ENCODE measurements around the gene RHOXF2B.
"Not testable (repeated sequence)": the region's sequence is repeated elsewhere in the genome, so short reads cannot be mapped to it uniquely, and the experiment has no call there.

Gene RHOXF2B

GRCh38 chrX:120077590-120077989 is at the start of gene RHOXF2B:
RHOXF2B (minus strand) TSS chrX:120077690; CDS start chrX:120077552, 138 bp downstream.
- not testable (repeated sequence) for FAIRE-seq

- FAIRE-seq: no peak
Observed at GRCh38 chrX:120125444-120125843, 48.0 kb upstream of the RHOXF2B start.

GRCh38 chrX:120120223-120120622 is 42.7 kb upstream of the RHOXF2B start:
- no peak for FAIRE-seq

GRCh38 chrX:120115438-120115963 is 38.0 kb upstream of the RHOXF2B start, which contains the start of gene RHOXF1:
RHOXF1 (minus strand) TSS chrX:120115913; CDS start chrX:120115862, 51 bp downstream.
- no peak for FAIRE-seq

- FAIRE-seq: no peak
Observed at GRCh38 chrX:120111611-120112010, 34.1 kb upstream of the RHOXF2B start.

- no peak for FAIRE-seq
Observed at GRCh38 chrX:120109378-120109777, 31.9 kb upstream of the RHOXF2B start.

- FAIRE-seq: not testable (repeated sequence)
Observed at GRCh38 chrX:120104707-120105106, 27.2 kb upstream of the RHOXF2B start.

- not testable (repeated sequence) for FAIRE-seq
Observed at GRCh38 chrX:120101057-120101456, 23.6 kb upstream of the RHOXF2B start.

GRCh38 chrX:120090208-120090607 is 12.7 kb upstream of the RHOXF2B start:
- no peak for FAIRE-seq

GRCh38 chrX:120087289-120088017 is 10.0 kb upstream of the RHOXF2B start:
- no peak for FAIRE-seq

- FAIRE-seq: not testable (repeated sequence)
Observed at GRCh38 chrX:120085553-120086185, 8.2 kb upstream of the RHOXF2B start.

- not testable (repeated sequence) for FAIRE-seq
Observed at GRCh38 chrX:120066169-120066568, 11.3 kb downstream of the RHOXF2B start.

GRCh38 chrX:120042712-120043111 is 34.8 kb downstream of the RHOXF2B start:
- FAIRE-seq: not testable (repeated sequence)

GRCh38 chrX:120042247-120042646 is 35.2 kb downstream of the RHOXF2B start:
- FAIRE-seq: not testable (repeated sequence)

- FAIRE-seq: not testable (repeated sequence)
Observed at GRCh38 chrX:120040176-120040575, 37.3 kb downstream of the RHOXF2B start.

GRCh38 chrX:120039087-120039733 is 38.3 kb downstream of the RHOXF2B start:
- peak; percentile 45 for FAIRE-seq

GRCh38 chrX:120036704-120037103 is 40.8 kb downstream of the RHOXF2B start:
- FAIRE-seq: no peak

GRCh38 chrX:120035522-120036309 is 41.8 kb downstream of the RHOXF2B start:
- FAIRE-seq: not testable (repeated sequence)

- FAIRE-seq: no peak
Observed at GRCh38 chrX:120029354-120029753, 48.1 kb downstream of the RHOXF2B start.

GRCh38 chrX:120023259-120023658 is 54.2 kb downstream of the RHOXF2B start:
- no peak for FAIRE-seq

GRCh38 chrX:120022763-120023162 is 54.7 kb downstream of the RHOXF2B start:
- FAIRE-seq: no peak
